NT2/D1 (cell line): ENCODE results near the gene ADGRA1.

Source experiments
- DNase-seq: peaks from one replicate; pipeline ENCODE4 v3.0.0-alpha.2; 2011; ENCODE audit warnings: low read depth, low spot score
- H3K27me3 ChIP-seq: 2 replicates; pipeline ENCODE4 v1.6.0; 2011; ENCODE audit warnings: mild to moderate bottlenecking; ENCODE audit not compliant: insufficient read length, insufficient read depth
- H3K36me3 ChIP-seq: 2 replicates; pipeline ENCODE4 v1.6.1; 2011; ENCODE audit warnings: mild to moderate bottlenecking, low read length, mixed read lengths; ENCODE audit not compliant: insufficient read depth, insufficient read length
- H3K4me1 ChIP-seq: 2 replicates; pipeline ENCODE4 v1.5.1; 2011; ENCODE audit not compliant: insufficient read depth, insufficient read length
- H3K4me3 ChIP-seq: 2 replicates; pipeline ENCODE4 v1.5.1; 2011; ENCODE audit warnings: low read depth; ENCODE audit not compliant: insufficient read length
- H3K9ac ChIP-seq: 2 replicates; pipeline ENCODE4 v1.6.0; 2011; ENCODE audit warnings: low read depth; ENCODE audit not compliant: insufficient read length
- H3K9me3 ChIP-seq: 2 replicates; pipeline ENCODE4 v1.5.1; 2011; ENCODE audit warnings: mild to moderate bottlenecking, low read length; ENCODE audit not compliant: insufficient read depth
- SUZ12 ChIP-seq: IDR thresholded peaks from 2 replicates; pipeline ENCODE4 v1.6.1; 2011; ENCODE audit not compliant: insufficient read length, insufficient read depth; ENCODE audit errors: extremely low read depth
- YY1 ChIP-seq: IDR thresholded peaks from 2 replicates; pipeline ENCODE4 v1.6.1; 2011; ENCODE audit not compliant: insufficient read length, insufficient read depth
- ZNF274 ChIP-seq: IDR thresholded peaks from 2 replicates; pipeline ENCODE4 v1.6.1; 2011; ENCODE audit warnings: mild to moderate bottlenecking, low read depth, low read length

ADGRA1 gene

DNA sequence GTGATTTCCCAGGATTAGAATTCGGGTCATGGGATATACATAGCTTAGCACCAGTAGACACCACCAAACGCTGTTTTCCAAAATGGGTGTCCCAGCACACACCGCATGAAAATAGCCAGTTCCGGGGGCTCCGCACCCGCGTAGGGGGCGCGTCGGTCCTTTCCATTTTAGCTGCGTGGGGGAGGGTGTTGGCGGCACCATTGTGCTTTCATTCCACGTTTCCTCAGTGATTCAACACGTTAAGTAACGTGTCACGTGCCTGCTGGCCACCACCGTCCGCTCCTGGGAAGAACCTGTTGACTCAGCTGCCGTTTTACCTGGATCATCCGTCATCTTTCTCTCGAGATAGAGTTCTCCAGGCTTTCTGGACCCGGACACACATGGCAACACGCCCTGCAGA lies 25.6 kb upstream of the ADGRA1 start:
- Histone ChIP-seq H3K36me3 (no peaks in the 10 kb centered on the region), H3K9me3 (no peaks in the 10 kb centered on the region), H3K9ac (no peak overlapping the region), H3K4me3 (no peak overlapping the region), H3K4me1 (no peaks in the 10 kb centered on the region), H3K27me3 (no peaks in the 10 kb centered on the region)
- TF ChIP-seq SUZ12 (no peak), ZNF274 (no peak), YY1 (no peak)
- DNase-seq = no peak

GRCh38 chr10:133062635-133063034 lies 25.1 kb upstream of the ADGRA1 start:
- Histone ChIP-seq H3K27me3 (no peaks in the 10 kb centered on the region), H3K9me3 (no peaks in the 10 kb centered on the region), H3K36me3 (no peaks in the 10 kb centered on the region), H3K4me3 (no peak overlapping the region), H3K9ac (no peak overlapping the region), H3K4me1 (no peaks in the 10 kb centered on the region)
- TF ChIP-seq YY1 = no peak
- no peak for TF ChIP-seq SUZ12
- TF ChIP-seq ZNF274 = no peak
- no peak for DNase-seq

DNA sequence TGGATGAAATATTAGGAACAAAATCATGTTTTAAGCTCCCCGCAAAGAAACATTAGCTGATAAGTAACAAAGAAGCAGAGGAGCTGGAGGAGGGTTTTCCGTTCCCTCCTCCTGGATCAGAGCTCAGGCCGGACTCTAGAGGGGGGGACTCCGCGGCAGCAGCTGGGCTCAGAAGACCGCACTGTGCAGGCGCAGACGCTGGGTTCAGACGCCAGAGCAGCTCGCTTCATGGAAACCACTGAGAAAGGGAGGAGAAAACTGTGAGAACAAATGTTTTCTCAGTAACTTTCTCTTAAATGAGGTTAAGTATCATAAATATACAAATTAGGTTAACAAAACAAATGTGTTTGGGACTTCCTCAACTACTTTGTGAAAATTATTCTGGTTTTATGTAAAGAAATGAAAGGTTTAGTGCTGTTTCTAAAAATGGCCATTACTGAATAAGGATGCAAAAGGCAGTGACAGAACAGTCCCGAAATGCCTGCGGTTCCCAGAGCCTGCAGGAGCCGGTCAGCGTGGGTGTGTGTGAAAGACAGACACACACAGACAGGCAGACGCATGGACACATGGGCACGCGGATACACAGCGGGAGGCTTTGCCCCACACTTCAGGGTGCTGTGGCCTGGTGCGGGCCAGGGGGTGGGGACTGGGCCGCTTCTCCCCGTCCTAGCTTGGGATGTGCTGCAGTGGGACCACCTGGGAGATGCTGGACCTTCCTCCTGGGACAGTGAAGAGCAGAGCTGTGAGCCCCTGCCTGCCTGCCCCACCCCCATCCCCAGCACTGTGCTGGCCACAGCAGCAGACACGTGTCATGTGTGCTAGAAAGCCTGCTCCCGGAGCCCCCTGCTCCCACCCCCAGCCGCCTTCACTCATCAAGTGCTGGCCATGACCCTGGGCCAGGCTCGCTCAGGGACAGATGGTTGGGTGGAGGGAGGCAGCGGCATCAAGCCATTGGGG lies 20.3 kb upstream of the ADGRA1 start:
- H3K4me1 ChIP-seq = peaks cover 5% of the 10 kb centered on the region
- no peak overlapping the region for H3K4me3 ChIP-seq
- no peaks in the 10 kb centered on the region for H3K9me3 ChIP-seq
- H3K27me3 ChIP-seq = no peaks in the 10 kb centered on the region
- H3K36me3 ChIP-seq = no peaks in the 10 kb centered on the region
- TF ChIP-seq SUZ12 (no peak), YY1 (no peak), ZNF274 (no peak)
- H3K9ac ChIP-seq = no peak overlapping the region
- DNase-seq = no peak

GRCh38 chr10:133068111-133069032 lies 19.4 kb upstream of the ADGRA1 start:
- Histone ChIP-seq H3K9me3 (no peaks in the 10 kb centered on the region), H3K36me3 (no peaks in the 10 kb centered on the region), H3K9ac (no peak overlapping the region), H3K4me1 (peaks cover 5% of the 10 kb centered on the region), H3K27me3 (no peaks in the 10 kb centered on the region), H3K4me3 (no peak overlapping the region)
- TF ChIP-seq ZNF274 (no peak), SUZ12 (no peak), YY1 (no peak)
- no peak for DNase-seq

GRCh38 chr10:133069033-133069525 lies 18.6 kb upstream of the ADGRA1 start:
- Histone ChIP-seq H3K4me1 (peaks cover 5% of the 10 kb centered on the region), H3K9ac (no peak overlapping the region), H3K9me3 (no peaks in the 10 kb centered on the region), H3K36me3 (no peaks in the 10 kb centered on the region), H3K27me3 (no peaks in the 10 kb centered on the region), H3K4me3 (no peak overlapping the region)
- no peak for DNase-seq
- no peak for TF ChIP-seq ZNF274
- no peak for TF ChIP-seq SUZ12
- no peak for TF ChIP-seq YY1

- Histone ChIP-seq H3K9ac (peak overlapping the region; percentile 10), H3K9me3 (peaks cover 6% of the 10 kb centered on the region; the same call in 1 of the 2 replicates), H3K27me3 (no peaks in the 10 kb centered on the region), H3K36me3 (no peaks in the 10 kb centered on the region), H3K4me1 (peaks cover 8% of the 10 kb centered on the region), H3K4me3 (no peak overlapping the region)
- no peak for TF ChIP-seq SUZ12
- TF ChIP-seq YY1 = no peak
- no peak for TF ChIP-seq ZNF274
- DNase-seq = no peak
These were observed 17.3 kb upstream of the ADGRA1 start for GRCh38 chr10:133070405-133070804.

- H3K4me3 ChIP-seq = no peak overlapping the region
- no peak for DNase-seq
- peak overlapping the region; percentile 42 for H3K9ac ChIP-seq
- no peak for TF ChIP-seq SUZ12
- TF ChIP-seq YY1 = no peak
- no peak for TF ChIP-seq ZNF274
- no peaks in the 10 kb centered on the region for H3K27me3 ChIP-seq
- H3K9me3 ChIP-seq = peaks cover 6% of the 10 kb centered on the region; the same call in 1 of the 2 replicates
- H3K4me1 ChIP-seq = peaks cover 9% of the 10 kb centered on the region
- no peaks in the 10 kb centered on the region for H3K36me3 ChIP-seq
These were observed 16.9 kb upstream of the ADGRA1 start for GRCh38 chr10:133070810-133071209.
